Activated B cell treated with CpG ODN at 0.5 μM for 24 hours (primary cell): ENCODE data around the gene TFAP2B. TPM values are rescaled to one million over a fixed set of nuclear protein-coding genes. Genes with fewer than 3 reads are reported as not detected.

Source experiments
- ATAC-seq: fragments of 200-7000 bp; cut with Tn5 transposase; one replicate; pipeline ENCODE4 v1.10.0; 2021; ENCODE audit warnings: low read depth, mild to moderate bottlenecking, moderate library complexity
- CTCF ChIA-PET: fragments of 350-600 bp; sonication (Branson Sonifier 250); formaldehyde crosslinking; loops from one replicate; lab custom pipeline; 2021; ENCODE audit warnings: antibody characterized with exemption; lab: Charles Lee
- POLR2A ChIA-PET: fragments of 350-600 bp; sonication (Branson Sonifier 250); formaldehyde crosslinking; loops from one replicate; lab custom pipeline; 2021; ENCODE audit warnings: antibody characterized with exemption; lab: Charles Lee
- DNase-seq: peaks from one replicate; pipeline ENCODE4 v3.0.0; 2022
- H3K27ac Mint-ChIP-seq: one replicate; pipeline ENCODE4 v1.8.0; 2020; ENCODE audit warnings: mixed read lengths
- H3K27me3 Mint-ChIP-seq: one replicate; pipeline ENCODE4 v1.8.0; 2021; ENCODE audit warnings: mixed read lengths
- H3K36me3 Mint-ChIP-seq: one replicate; pipeline ENCODE4 v1.8.0; 2021; ENCODE audit warnings: low read depth, mixed read lengths
- H3K4me1 Mint-ChIP-seq: one replicate; pipeline ENCODE4 v1.8.0; 2021; ENCODE audit warnings: mixed read lengths
- H3K4me3 Mint-ChIP-seq: one replicate; pipeline ENCODE4 v1.8.0; 2020; ENCODE audit warnings: mild to moderate bottlenecking, mixed read lengths
- H3K9me3 Mint-ChIP-seq: one replicate; pipeline ENCODE4 v1.8.0; 2020; ENCODE audit warnings: mixed read lengths
- CTCF ChIP-seq: fragments of 200-600 bp; IDR thresholded peaks from one replicate; pipeline ENCODE4 v1.8.0; 2022; ENCODE audit warnings: antibody characterized with exemption, mild to moderate bottlenecking
- intact Hi-C: fragments of 100-400 bp; cut with micrococcal nuclease; formaldehyde crosslinking; loops from one replicate; pipeline ENCODE4 v1.15.1; 2024
- total RNA-seq: library from RNA; stranded (reverse); gene quantifications from 2 replicates; pipeline ENCODE4 v1.2.3, GENCODE V29; 2022

The TFAP2B gene
- total RNA-seq, 1 donor from 2014 or later: not detected

DNA sequence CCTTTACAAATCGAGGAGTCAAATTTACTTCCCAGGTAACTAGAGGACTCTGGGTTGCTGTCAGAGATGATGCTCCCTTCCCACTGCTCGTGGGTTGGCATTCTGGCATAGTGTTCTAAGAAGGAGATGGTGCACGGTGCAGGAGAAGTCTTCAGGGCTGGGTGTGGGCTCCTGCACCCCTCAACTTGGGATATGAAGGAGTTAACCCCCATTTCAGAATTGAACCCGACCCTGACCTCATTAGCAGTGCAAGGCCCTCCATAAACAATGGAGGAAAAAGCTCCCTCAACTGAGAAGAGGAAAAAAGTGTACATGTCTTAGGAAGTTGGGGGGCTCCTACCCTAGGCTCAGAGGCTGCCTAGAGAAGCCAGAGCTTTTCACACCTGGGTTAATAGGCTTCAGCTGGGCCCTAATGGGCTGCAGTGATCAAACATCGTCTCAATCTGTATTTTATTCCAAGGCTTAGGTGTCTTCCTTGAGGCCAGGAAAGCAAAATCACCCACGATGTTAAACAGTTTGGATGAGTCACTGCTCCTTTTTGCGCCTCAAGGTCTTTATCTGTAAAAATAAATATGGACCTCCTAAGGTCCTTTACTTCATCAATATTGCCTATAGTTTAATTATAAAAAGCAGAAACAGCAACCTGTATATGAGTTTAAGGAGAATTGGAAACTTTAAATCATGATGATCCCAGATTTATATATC is 29.4 kb downstream of the TFAP2B start:
- CTCF ChIA-PET: no interaction called here
- Mint-ChIP-seq H3K9me3 (no peaks in the 10 kb centered on the region), H3K4me1 (no peaks in the 10 kb centered on the region), H3K27me3 (peaks cover 69% of the 10 kb centered on the region), H3K27ac (no peak overlapping the region), H3K4me3 (no peak overlapping the region), H3K36me3 (no peaks in the 10 kb centered on the region)
- no peak for TF ChIP-seq CTCF
- POLR2A ChIA-PET: no interaction called here
- DNase-seq: no peak
- ATAC-seq: no peak
- intact Hi-C loops: no loop called here

- peaks cover 3% of the 10 kb centered on the region for H3K9me3 Mint-ChIP-seq
- TF ChIP-seq CTCF: no peak
- ChIA-PET CTCF (no interaction called here), POLR2A (no interaction called here)
- peaks cover 67% of the 10 kb centered on the region for H3K27me3 Mint-ChIP-seq
- no peaks in the 10 kb centered on the region for H3K4me1 Mint-ChIP-seq
- no peak overlapping the region for H3K27ac Mint-ChIP-seq
- H3K4me3 Mint-ChIP-seq: no peak overlapping the region
- intact Hi-C loops: no loop called here
- H3K36me3 Mint-ChIP-seq: no peaks in the 10 kb centered on the region
- ATAC-seq (no peak), DNase-seq (no peak)
Measured at GRCh38 chr6:50848989-50849795, 30.5 kb downstream of the TFAP2B start.

GRCh38 chr6:50849796-50850180 is 31.1 kb downstream of the TFAP2B start:
- H3K4me1 Mint-ChIP-seq: no peaks in the 10 kb centered on the region
- H3K27me3 Mint-ChIP-seq: peaks cover 61% of the 10 kb centered on the region
- peaks cover 3% of the 10 kb centered on the region for H3K9me3 Mint-ChIP-seq
- ChIA-PET POLR2A (no interaction called here), CTCF (no interaction called here)
- DNase-seq: no peak
- H3K27ac Mint-ChIP-seq: no peak overlapping the region
- no peak overlapping the region for H3K4me3 Mint-ChIP-seq
- H3K36me3 Mint-ChIP-seq: no peaks in the 10 kb centered on the region
- intact Hi-C loops: no loop called here
- no peak for ATAC-seq
- TF ChIP-seq CTCF: no peak

GRCh38 chr6:50850223-50851048 is 31.8 kb downstream of the TFAP2B start:
- peaks cover 3% of the 10 kb centered on the region for H3K9me3 Mint-ChIP-seq
- ChIA-PET CTCF (no interaction called here), POLR2A (no interaction called here)
- no peak for ATAC-seq
- intact Hi-C loops: no loop called here
- no peak for DNase-seq
- no peaks in the 10 kb centered on the region for H3K36me3 Mint-ChIP-seq
- no peak overlapping the region for H3K4me3 Mint-ChIP-seq
- no peak for TF ChIP-seq CTCF
- no peaks in the 10 kb centered on the region for H3K4me1 Mint-ChIP-seq
- H3K27me3 Mint-ChIP-seq: peaks cover 57% of the 10 kb centered on the region
- H3K27ac Mint-ChIP-seq: no peak overlapping the region
